ENCODE measurements around the gene NTSR2. TPM values are rescaled to one million over a fixed set of nuclear protein-coding genes. Genes with fewer than 3 reads are reported as not detected.

The NTSR2 gene
- not detected in 2 replicates for total RNA-seq
- polyA plus RNA-seq (2012), result not detected

GRCh38 chr2:11669454-11670291 is at the start of gene NTSR2:
Gene NTSR2 (minus strand): TSS chr2:11670195. CDS start chr2:11670129, 66 bp downstream.
- DNase-seq (ENCODE audit: low read depth), result peak; percentile 33

GRCh38 chr2:11719230-11719977 is 49.4 kb upstream of the NTSR2 start:
- DNase-seq (ENCODE audit: low read depth), result no peak

GRCh38 chr2:11718606-11719005 is 48.6 kb upstream of the NTSR2 start:
- DNase-seq (ENCODE audit: low read depth), result no peak

GRCh38 chr2:11717623-11718022 is 47.6 kb upstream of the NTSR2 start:
- DNase-seq (ENCODE audit: low read depth), result no peak

GRCh38 chr2:11716689-11717321 is 46.8 kb upstream of the NTSR2 start:
- DNase-seq (ENCODE audit: low read depth), result no peak

GRCh38 chr2:11715987-11716652 is 46.1 kb upstream of the NTSR2 start:
- DNase-seq (ENCODE audit: low read depth), result no peak

- DNase-seq (ENCODE audit: low read depth), result no peak
Observed at GRCh38 chr2:11713815-11714214, 43.8 kb upstream of the NTSR2 start.

- DNase-seq (ENCODE audit: low read depth), result no peak
Observed at GRCh38 chr2:11712866-11713265, 42.9 kb upstream of the NTSR2 start.

GRCh38 chr2:11711751-11712150 is 41.8 kb upstream of the NTSR2 start:
- no peak for DNase-seq (ENCODE audit: low read depth)

- DNase-seq (ENCODE audit: low read depth), result no peak
Observed at GRCh38 chr2:11711354-11711716, 41.3 kb upstream of the NTSR2 start.

GRCh38 chr2:11710632-11711353 is 40.8 kb upstream of the NTSR2 start:
- no peak for DNase-seq (ENCODE audit: low read depth)

- peak; percentile 35 for DNase-seq (ENCODE audit: low read depth)
Observed at GRCh38 chr2:11710210-11710609, 40.2 kb upstream of the NTSR2 start.

GRCh38 chr2:11709293-11709692 is 39.3 kb upstream of the NTSR2 start:
- DNase-seq (ENCODE audit: low read depth), result no peak

GRCh38 chr2:11708106-11708505 is 38.1 kb upstream of the NTSR2 start:
- DNase-seq (ENCODE audit: low read depth), result no peak

- no peak for DNase-seq (ENCODE audit: low read depth)
Observed at GRCh38 chr2:11705711-11706110, 35.7 kb upstream of the NTSR2 start.

GRCh38 chr2:11705063-11705462 is 35.1 kb upstream of the NTSR2 start:
- no peak for DNase-seq (ENCODE audit: low read depth)

GRCh38 chr2:11703700-11704099 is 33.7 kb upstream of the NTSR2 start:
- DNase-seq (ENCODE audit: low read depth), result peak; percentile 73

- no peak for DNase-seq (ENCODE audit: low read depth)
Observed at GRCh38 chr2:11702946-11703345, 33.0 kb upstream of the NTSR2 start.

GRCh38 chr2:11701751-11702301 is 31.8 kb upstream of the NTSR2 start:
- DNase-seq (ENCODE audit: low read depth), result peak; percentile 80

- no peak for DNase-seq (ENCODE audit: low read depth)
Observed at GRCh38 chr2:11701206-11701605, 31.2 kb upstream of the NTSR2 start.

All from myocyte (in vitro differentiated cells).